Bone marrow (tissue), 2 donors: ENCODE results near the gene WIPI1.
"Not testable (repeated sequence)": the region's sequence is repeated elsewhere in the genome, so short reads cannot be mapped to it uniquely, and the experiment has no call there.

Experiments used
- DNase-seq, 2 donors: peaks; one replicate each; lab custom pipeline; 2025; lab: John Stamatoyannopoulos, UW

Gene WIPI1

GRCh38 chr17:68437979-68438822 is 19.1 kb downstream of the WIPI1 start:
- peak in 1 of 2 donors; percentile 58 for DNase-seq

GRCh38 chr17:68435876-68436842 is 21.1 kb downstream of the WIPI1 start:
- DNase-seq, result peak; percentile 47 to 69

- DNase-seq, result no peak
Measured at GRCh38 chr17:68435361-68435760, 21.9 kb downstream of the WIPI1 start.

- DNase-seq, result no peak
Measured at GRCh38 chr17:68433911-68434508, 23.3 kb downstream of the WIPI1 start.

GRCh38 chr17:68433211-68433610 is 24.1 kb downstream of the WIPI1 start:
- DNase-seq, result no peak

- no peak for DNase-seq
Measured at GRCh38 chr17:68432086-68432864, 25.0 kb downstream of the WIPI1 start.

- DNase-seq, result no peak
Measured at GRCh38 chr17:68431661-68432071, 25.6 kb downstream of the WIPI1 start.

- no peak for DNase-seq
Measured at GRCh38 chr17:68431045-68431608, 26.2 kb downstream of the WIPI1 start.

GRCh38 chr17:68429881-68430280 is 27.4 kb downstream of the WIPI1 start:
- DNase-seq, result no peak

GRCh38 chr17:68428498-68429172 is 28.7 kb downstream of the WIPI1 start:
- DNase-seq, result no peak

GRCh38 chr17:68427575-68427974 is 29.7 kb downstream of the WIPI1 start:
- no peak for DNase-seq

- no peak for DNase-seq
Measured at GRCh38 chr17:68425979-68426378, 31.3 kb downstream of the WIPI1 start.

- no peak for DNase-seq
Measured at GRCh38 chr17:68424861-68425260, 32.4 kb downstream of the WIPI1 start.

GRCh38 chr17:68424203-68424602 is 33.1 kb downstream of the WIPI1 start:
- no peak for DNase-seq

- DNase-seq, result no peak
Measured at GRCh38 chr17:68423251-68423650, 34.0 kb downstream of the WIPI1 start.

GRCh38 chr17:68422821-68423220 is 34.5 kb downstream of the WIPI1 start:
- no peak for DNase-seq

- DNase-seq, result no peak
Measured at GRCh38 chr17:68421486-68421885, 35.8 kb downstream of the WIPI1 start.

- no peak for DNase-seq
Measured at GRCh38 chr17:68420065-68420464, 37.2 kb downstream of the WIPI1 start.

GRCh38 chr17:68418876-68419275 is 38.4 kb downstream of the WIPI1 start:
- DNase-seq, result no peak

GRCh38 chr17:68417317-68417716 is 40.0 kb downstream of the WIPI1 start:
- DNase-seq, result no peak

- DNase-seq, result not testable (repeated sequence)
Measured at GRCh38 chr17:68414901-68415300, 42.4 kb downstream of the WIPI1 start.
